ENCODE data around the gene COL4A1.

The COL4A1 gene

GRCh38 chr13:110266431-110266809 is 40.5 kb downstream of the COL4A1 start:
- TF ChIP-seq TAF1 (IDR thresholded peaks at IDR 0.05; ENCODE audit: borderline replicate concordance, insufficient read depth, low read length) (no peak), FOXP2 (optimal IDR thresholded peaks at IDR 0.05; ENCODE audit: borderline replicate concordance, extremely low read depth, extremely low read length, insufficient read depth) (no peak), POLR2AphosphoS5 (IDR thresholded peaks at IDR 0.05; ENCODE audit: low read depth, low read length) (no peak), SIN3A (IDR thresholded peaks at IDR 0.05; ENCODE audit: borderline replicate concordance, insufficient read depth, low read length) (no peak), REST (IDR thresholded peaks at IDR 0.05; ENCODE audit: insufficient read depth in 1 of 2, low read depth in 2 of 2, low read length in 2 of 2) (no peak)

GRCh38 chr13:110265682-110266430 is 41.1 kb downstream of the COL4A1 start:
- TF ChIP-seq FOXP2 (optimal IDR thresholded peaks at IDR 0.05; ENCODE audit: borderline replicate concordance, extremely low read depth, extremely low read length, insufficient read depth) (no peak), TAF1 (IDR thresholded peaks at IDR 0.05; ENCODE audit: borderline replicate concordance, insufficient read depth, low read length) (no peak), REST (IDR thresholded peaks at IDR 0.05; ENCODE audit: insufficient read depth in 1 of 2, low read depth in 2 of 2, low read length in 2 of 2) (no peak), SIN3A (IDR thresholded peaks at IDR 0.05; ENCODE audit: borderline replicate concordance, insufficient read depth, low read length) (no peak), POLR2AphosphoS5 (IDR thresholded peaks at IDR 0.05; ENCODE audit: low read depth, low read length) (no peak)

- no peak for TF ChIP-seq REST (IDR thresholded peaks at IDR 0.05; ENCODE audit: insufficient read depth in 1 of 2, low read depth in 2 of 2, low read length in 2 of 2)
- TF ChIP-seq FOXP2 (optimal IDR thresholded peaks at IDR 0.05; ENCODE audit: borderline replicate concordance, extremely low read depth, extremely low read length, insufficient read depth), result no peak
- TF ChIP-seq SIN3A (IDR thresholded peaks at IDR 0.05; ENCODE audit: borderline replicate concordance, insufficient read depth, low read length), result no peak
- no peak for TF ChIP-seq POLR2AphosphoS5 (IDR thresholded peaks at IDR 0.05; ENCODE audit: low read depth, low read length)
- TF ChIP-seq TAF1 (IDR thresholded peaks at IDR 0.05; ENCODE audit: borderline replicate concordance, insufficient read depth, low read length), result no peak
Observed at GRCh38 chr13:110265341-110265681, 41.6 kb downstream of the COL4A1 start.

GRCh38 chr13:110264685-110265275 is 42.2 kb downstream of the COL4A1 start:
- TF ChIP-seq FOXP2 (optimal IDR thresholded peaks at IDR 0.05; ENCODE audit: borderline replicate concordance, extremely low read depth, extremely low read length, insufficient read depth) (no peak), REST (IDR thresholded peaks at IDR 0.05; ENCODE audit: insufficient read depth in 1 of 2, low read depth in 2 of 2, low read length in 2 of 2) (no peak), POLR2AphosphoS5 (IDR thresholded peaks at IDR 0.05; ENCODE audit: low read depth, low read length) (no peak), TAF1 (IDR thresholded peaks at IDR 0.05; ENCODE audit: borderline replicate concordance, insufficient read depth, low read length) (no peak), SIN3A (IDR thresholded peaks at IDR 0.05; ENCODE audit: borderline replicate concordance, insufficient read depth, low read length) (no peak)
